HL-60 (cell line): ENCODE results near the gene CCDC61.

Experiments used
- GABPA ChIP-seq: IDR thresholded peaks from 2 replicates; pipeline ENCODE4 v1.6.1; 2012; ENCODE audit warnings: low read depth
- POLR2AphosphoS5 ChIP-seq: IDR thresholded peaks from 2 replicates; pipeline ENCODE4 v1.6.1; 2012; ENCODE audit warnings: low read depth
- SPI1 ChIP-seq: IDR thresholded peaks from 2 replicates; pipeline ENCODE4 v1.6.1; 2012; ENCODE audit warnings: low read depth, mild to moderate bottlenecking, borderline replicate concordance
- TF ChIP-seq, protein P1 (sequence below): IDR thresholded peaks from one replicate; pipeline ENCODE4 v1.5.1; 2011; ENCODE audit warnings: low read length, control low read depth, inconsistent platforms; ENCODE audit not compliant: insufficient read depth
- TF ChIP-seq, protein P2 (sequence below): IDR thresholded peaks from 2 replicates; pipeline ENCODE4 v1.6.1; 2012; ENCODE audit warnings: low read depth; ENCODE audit not compliant: insufficient replicate concordance

DNA sequence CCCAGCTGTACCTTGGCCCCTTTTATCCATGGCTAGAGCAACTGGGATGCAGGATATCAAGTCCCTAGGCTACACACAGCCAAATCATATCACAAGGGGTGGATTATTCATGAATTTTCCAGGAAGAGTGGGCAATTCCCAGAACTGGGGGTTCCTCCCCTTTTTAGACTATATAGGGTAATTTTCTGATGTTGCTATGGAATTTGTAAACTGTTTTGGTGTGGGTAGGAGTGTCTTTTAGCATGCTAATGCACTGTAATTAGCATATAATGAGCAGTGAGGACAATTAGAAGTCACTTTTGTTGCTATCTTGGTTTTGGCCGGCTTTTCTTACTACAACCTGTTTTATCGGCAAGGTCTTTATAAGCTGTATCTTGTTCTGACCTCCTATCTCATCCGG is 63.5 kb downstream of the CCDC61 start:
- TF ChIP-seq, protein P1, sequence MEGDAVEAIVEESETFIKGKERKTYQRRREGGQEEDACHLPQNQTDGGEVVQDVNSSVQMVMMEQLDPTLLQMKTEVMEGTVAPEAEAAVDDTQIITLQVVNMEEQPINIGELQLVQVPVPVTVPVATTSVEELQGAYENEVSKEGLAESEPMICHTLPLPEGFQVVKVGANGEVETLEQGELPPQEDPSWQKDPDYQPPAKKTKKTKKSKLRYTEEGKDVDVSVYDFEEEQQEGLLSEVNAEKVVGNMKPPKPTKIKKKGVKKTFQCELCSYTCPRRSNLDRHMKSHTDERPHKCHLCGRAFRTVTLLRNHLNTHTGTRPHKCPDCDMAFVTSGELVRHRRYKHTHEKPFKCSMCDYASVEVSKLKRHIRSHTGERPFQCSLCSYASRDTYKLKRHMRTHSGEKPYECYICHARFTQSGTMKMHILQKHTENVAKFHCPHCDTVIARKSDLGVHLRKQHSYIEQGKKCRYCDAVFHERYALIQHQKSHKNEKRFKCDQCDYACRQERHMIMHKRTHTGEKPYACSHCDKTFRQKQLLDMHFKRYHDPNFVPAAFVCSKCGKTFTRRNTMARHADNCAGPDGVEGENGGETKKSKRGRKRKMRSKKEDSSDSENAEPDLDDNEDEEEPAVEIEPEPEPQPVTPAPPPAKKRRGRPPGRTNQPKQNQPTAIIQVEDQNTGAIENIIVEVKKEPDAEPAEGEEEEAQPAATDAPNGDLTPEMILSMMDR: no peak
- no peak for TF ChIP-seq SPI1
- TF ChIP-seq GABPA: no peak
- TF ChIP-seq POLR2AphosphoS5: no peak
- TF ChIP-seq, protein P2, sequence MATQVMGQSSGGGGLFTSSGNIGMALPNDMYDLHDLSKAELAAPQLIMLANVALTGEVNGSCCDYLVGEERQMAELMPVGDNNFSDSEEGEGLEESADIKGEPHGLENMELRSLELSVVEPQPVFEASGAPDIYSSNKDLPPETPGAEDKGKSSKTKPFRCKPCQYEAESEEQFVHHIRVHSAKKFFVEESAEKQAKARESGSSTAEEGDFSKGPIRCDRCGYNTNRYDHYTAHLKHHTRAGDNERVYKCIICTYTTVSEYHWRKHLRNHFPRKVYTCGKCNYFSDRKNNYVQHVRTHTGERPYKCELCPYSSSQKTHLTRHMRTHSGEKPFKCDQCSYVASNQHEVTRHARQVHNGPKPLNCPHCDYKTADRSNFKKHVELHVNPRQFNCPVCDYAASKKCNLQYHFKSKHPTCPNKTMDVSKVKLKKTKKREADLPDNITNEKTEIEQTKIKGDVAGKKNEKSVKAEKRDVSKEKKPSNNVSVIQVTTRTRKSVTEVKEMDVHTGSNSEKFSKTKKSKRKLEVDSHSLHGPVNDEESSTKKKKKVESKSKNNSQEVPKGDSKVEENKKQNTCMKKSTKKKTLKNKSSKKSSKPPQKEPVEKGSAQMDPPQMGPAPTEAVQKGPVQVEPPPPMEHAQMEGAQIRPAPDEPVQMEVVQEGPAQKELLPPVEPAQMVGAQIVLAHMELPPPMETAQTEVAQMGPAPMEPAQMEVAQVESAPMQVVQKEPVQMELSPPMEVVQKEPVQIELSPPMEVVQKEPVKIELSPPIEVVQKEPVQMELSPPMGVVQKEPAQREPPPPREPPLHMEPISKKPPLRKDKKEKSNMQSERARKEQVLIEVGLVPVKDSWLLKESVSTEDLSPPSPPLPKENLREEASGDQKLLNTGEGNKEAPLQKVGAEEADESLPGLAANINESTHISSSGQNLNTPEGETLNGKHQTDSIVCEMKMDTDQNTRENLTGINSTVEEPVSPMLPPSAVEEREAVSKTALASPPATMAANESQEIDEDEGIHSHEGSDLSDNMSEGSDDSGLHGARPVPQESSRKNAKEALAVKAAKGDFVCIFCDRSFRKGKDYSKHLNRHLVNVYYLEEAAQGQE: no peak
